CD4-positive, alpha-beta T cell treated with Interferon gamma for 1 hour (primary cell): Measurements from ENCODE around the gene CSNK1G1.
A peak's percentile ranks its signal among the peaks of the same experiment; 100 is the strongest.

Experiments used
- DNase-seq: peaks from one replicate; pipeline ENCODE4 v3.0.0-alpha.2; 2020

The CSNK1G1 gene

DNA sequence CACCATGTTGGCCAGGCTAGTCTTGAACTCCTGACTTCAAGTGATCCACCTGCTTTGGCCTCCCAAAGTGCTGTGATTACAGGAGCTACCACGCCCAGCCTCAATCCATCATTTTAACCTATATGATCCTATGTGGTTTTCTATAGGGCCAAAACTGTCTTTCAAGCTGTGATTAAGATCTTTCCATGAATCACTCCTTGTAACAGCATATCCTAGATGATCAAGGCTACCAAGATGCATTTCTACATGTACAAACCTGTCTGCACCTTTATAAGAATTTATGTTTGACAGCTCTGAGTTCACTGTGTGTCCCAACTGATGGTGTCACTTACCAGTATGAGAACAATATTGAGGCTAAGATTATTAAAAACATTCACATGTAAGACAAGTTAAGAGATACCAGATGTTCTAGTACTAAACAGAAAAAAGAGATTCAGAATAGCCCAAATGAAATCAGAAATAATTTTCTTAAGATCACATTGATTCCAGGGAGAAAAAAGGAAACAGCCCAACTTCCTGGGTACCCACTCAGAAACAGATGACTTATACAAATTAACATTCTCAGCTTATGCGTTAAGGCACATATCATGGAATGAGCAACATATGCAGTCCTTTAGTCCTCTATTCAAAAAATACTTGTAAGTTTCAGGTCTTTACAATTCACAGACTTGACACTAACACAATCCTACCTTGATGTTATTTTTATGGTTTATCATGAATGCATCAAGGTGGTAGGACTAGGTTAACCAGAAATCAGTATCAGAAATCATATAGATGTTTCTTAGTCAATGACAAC lies 168.4 kb downstream of the CSNK1G1 start:
- no peak for DNase-seq

GRCh38 chr15:64185146-64185911 lies 170.6 kb downstream of the CSNK1G1 start:
- DNase-seq, result no peak

DNA sequence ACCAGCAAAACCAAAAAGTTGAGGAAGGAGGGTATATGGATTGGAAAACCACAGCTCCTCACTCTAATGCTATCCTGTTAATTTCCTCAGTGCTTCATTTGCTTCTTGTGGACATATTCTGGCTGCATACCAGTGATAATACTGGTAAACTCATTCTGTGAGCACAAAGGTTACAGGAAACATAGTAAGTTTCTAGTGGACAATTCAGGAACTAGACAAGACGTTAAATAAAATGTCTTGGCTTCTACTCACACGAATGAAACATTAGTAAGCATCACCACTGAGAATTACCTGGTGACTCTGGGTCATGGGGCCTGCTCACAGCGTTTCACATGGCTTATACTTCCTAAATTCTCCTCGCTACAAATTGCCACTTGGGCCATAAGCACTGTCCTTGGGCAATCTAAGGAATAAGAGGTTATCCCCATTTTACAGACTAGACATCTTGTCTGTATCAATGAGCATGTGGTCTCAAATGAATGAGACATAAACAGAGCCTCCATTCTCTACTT lies 173.1 kb downstream of the CSNK1G1 start:
- no peak for DNase-seq

DNA sequence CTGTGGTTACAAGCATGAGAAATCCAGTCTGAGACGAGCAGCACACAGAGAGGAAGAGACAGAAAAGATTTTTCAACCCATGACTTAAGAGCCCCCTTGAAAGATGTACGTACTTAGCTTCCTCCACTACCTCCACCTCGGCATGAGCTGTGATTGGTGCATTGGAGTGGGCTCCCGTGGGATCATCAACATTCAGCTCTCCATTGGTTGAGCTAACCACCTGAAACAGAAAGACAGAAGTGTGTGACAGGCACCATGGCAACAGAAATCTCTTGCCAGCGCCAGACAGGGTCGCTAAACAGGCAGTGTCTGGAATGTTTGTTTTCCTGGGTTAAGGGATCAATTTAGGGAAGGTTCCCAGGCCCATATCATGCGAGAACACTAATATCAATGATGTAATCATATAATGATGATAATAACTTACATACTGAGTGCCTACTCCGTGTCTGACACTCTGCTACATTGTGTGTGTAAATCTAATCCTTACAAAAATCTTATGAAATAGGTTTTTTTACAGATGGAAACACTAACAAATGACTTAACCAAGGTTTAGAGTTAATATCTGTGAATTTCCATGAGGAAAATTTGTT lies 175.6 kb downstream of the CSNK1G1 start:
- DNase-seq, result peak; percentile 70

DNA sequence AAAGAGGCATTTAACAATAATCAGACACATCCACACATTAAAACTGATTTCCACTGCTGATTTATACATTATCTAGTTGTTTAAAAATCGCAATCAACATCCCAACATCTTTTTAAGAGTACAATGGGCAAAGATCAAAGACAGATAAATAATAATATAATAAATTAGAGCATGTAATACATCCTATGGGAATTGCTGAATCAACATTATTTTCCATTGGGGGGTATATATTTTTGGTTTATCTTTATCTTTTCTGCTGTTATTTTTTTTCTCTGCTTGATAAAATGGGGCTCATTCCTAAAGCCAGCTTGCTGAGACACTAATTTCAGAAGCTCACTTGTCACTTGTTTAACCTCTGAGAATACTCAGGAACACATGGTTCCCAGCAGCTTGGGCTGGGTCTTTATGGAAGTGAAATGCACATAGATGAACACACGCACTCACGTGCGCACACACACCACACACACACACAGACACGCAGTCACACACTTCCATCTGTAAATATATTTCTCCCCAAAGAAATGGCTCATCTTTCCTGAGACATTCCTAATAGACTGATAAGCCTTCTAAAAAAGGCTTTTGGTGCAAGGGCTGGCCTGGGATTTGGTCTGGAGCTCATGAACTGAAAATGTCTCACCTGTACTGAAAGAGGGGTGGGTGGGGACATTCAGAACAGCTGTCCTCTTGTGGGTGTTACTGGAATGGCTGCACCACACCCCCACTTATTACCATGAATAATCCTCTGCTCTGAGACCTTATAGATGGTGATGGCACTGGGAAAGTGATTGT lies 189.7 kb downstream of the CSNK1G1 start:
- no peak for DNase-seq

DNA sequence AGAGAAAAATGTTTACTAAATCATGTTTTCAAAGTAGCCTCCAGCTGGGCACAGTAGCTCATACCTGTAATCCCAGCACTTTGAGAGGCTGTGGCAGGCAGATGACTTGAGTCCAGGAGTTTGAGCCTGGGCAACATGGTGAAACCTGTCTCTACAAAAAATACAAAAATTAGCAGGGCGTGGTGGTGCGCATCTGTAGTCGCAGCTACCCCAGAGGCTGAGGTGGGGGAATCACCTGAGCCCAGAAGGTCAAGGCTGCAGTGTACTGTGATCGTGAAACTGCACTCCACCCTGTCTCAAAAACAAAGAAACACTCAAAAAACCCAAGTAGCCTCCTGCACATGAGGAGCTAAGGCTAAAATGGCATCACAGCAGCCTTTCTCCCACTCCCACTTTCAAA lies 191.5 kb downstream of the CSNK1G1 start:
- no peak for DNase-seq

DNA sequence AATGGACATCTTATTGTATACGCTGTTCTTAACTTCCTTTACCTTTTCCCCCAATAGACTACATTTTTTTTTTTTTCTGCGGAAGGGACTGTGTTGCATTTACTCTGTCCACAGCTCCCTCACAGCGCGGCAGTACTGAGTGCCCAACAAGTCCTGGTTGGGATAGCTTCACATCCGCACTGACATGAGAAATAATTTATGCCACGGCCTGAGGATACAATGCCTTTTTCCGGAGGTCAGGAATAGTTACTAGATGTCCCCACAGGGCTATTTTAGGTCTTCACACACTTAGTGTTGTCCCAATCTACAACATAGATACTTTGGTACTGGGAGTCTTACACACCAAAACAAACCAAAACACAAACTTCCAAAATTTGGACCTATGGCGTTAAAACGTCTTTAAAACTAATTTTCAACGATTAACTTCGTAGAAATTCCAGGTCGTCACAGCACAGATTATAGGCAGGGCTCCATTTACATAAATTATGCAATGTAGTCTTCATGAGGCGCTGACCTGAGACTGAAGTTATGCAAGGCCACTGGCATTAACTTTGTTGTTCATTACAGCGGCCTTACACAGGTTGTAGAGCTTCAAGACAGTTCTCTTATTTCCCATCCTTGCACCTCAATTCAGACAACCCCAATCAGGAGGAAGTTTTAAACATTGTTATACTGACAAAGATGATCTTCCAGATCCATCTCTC lies 192.2 kb downstream of the CSNK1G1 start:
- DNase-seq, result no peak

- peak; percentile 97 for DNase-seq
These were observed 192.9 kb downstream of the CSNK1G1 start, which contains the start of gene PPIB for GRCh38 chr15:64162869-64163658. Gene PPIB (minus strand): TSS chr15:64163022. CDS start chr15:64162986, 36 bp downstream.

DNA sequence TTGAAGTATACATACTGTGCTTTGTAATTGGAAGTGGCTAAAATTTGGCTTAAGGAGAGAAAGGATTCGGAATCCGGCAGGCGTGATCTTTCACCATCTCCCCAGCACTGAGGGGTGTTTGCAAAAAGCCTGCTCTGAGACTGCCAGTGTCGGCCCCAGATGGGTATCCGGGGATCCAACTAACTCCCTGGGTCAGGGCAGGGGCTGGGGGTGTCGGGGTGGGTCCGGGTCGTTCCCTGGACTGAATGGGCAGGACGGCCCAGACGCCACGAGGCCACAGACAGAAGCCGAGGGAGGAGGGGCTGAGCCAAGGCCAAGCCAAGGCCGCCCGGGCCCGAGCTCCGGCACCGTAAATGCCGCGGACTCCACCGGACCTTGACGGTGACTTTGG lies 193.5 kb downstream of the CSNK1G1 start:
- no peak for DNase-seq

DNA sequence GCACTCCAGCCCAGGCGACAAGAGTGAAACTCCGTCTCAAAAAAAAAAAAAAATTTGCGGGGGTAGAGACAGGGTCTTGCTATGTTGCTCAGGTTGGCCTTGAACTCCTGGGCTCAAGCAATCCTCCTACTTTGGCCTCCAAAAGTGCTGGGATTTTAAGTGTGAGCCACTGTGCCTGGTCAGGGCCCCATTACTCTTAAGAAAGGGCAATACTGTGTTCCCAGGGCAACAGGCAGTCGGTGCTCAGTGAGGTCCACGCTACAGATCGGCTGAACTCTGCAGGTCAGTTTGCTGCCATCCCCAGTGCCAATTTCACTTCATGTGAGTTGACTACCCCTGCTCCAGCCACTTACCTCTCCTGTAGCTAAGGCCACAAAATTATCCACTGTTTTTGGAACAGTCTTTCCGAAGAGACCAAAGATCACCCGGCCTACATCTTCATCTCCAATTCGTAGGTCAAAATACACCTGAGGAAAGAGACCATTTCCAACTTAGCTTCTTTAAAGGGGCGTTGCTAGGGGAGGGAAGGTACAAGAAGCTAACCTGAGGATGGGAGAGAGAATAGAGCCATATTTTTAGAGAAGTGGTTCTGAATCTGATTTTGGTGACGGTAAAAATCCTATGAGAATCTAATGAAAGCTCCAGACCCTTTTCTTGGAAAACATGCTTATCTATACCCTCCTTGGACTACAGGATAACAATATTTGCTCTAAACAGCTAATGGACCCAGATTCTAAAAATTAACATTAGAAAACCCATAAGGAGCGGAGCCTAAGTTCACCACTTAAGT lies 194.1 kb downstream of the CSNK1G1 start:
- no peak for DNase-seq

- no peak for DNase-seq
These were observed 197.4 kb downstream of the CSNK1G1 start for GRCh38 chr15:64158363-64159134.

GRCh38 chr15:64157599-64158125 lies 198.3 kb downstream of the CSNK1G1 start:
- DNase-seq, result no peak

DNA sequence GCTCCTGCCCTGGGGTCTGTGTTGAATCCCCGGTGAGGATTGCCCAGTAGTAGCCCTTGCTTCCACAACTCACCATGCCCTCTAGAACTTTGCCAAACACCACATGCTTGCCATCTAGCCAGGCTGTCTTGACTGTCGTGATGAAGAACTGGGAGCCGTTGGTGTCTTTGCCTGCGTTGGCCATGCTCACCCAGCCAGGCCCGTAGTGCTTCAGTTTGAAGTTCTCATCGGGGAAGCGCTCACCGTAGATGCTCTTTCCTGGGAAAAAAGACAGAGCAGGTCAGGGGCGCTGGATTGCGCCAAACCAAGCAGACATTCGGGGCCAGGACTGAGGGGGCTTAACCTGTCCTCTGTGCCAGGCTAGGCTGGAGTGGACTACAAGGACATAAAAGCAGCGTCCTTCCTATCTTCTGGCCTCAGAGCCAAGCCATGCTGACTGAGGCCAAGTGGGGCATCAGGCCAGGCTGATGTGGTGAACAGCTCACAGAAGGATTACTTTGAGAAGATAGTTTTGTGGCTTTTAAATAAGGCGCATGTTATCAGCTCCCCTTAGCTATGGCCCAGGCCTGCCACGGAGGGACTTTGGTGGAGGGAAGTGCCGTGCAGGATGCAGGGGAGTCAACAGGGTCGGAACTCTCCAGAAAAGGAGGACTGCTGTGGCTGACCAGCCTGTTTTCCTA lies 199.2 kb downstream of the CSNK1G1 start:
- DNase-seq, result no peak

DNA sequence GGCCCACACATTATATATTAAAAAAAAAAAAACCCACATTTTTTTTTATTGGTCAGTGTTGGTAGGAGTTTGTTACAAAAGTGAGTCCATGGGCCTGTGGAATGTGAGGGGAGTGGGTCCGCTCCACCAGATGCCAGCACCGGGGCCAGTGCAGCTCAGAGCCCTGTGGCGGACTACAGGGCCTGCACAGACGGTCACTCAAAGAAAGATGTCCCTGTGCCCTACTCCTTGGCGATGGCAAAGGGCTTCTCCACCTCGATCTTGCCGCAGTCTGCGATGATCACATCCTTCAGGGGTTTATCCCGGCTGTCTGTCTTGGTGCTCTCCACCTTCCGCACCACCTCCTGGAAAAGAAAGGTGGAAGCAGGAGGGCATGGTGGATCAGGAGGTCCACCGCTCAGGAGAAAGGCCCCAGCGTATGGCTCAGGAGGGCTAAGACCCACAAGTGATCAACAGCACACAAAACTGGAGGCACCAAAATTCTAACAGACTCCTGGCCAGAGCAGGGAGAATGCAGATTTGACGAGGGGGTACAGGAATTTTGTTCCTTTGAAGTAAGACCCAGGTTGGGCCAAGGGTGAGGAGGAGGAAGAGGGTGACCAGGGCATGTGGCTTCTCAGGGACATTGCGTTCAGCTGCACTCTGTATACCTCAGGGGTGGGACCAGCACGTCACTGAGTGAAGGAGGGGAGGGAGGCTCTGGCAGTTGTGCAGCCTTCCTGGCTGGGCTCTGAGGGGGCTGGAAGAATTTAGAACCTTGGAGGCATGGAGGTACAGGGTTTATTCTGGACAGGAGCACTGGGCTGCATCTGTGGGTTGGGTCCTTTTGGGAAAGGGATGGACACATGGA lies 199.9 kb downstream of the CSNK1G1 start:
- no peak for DNase-seq

DNA sequence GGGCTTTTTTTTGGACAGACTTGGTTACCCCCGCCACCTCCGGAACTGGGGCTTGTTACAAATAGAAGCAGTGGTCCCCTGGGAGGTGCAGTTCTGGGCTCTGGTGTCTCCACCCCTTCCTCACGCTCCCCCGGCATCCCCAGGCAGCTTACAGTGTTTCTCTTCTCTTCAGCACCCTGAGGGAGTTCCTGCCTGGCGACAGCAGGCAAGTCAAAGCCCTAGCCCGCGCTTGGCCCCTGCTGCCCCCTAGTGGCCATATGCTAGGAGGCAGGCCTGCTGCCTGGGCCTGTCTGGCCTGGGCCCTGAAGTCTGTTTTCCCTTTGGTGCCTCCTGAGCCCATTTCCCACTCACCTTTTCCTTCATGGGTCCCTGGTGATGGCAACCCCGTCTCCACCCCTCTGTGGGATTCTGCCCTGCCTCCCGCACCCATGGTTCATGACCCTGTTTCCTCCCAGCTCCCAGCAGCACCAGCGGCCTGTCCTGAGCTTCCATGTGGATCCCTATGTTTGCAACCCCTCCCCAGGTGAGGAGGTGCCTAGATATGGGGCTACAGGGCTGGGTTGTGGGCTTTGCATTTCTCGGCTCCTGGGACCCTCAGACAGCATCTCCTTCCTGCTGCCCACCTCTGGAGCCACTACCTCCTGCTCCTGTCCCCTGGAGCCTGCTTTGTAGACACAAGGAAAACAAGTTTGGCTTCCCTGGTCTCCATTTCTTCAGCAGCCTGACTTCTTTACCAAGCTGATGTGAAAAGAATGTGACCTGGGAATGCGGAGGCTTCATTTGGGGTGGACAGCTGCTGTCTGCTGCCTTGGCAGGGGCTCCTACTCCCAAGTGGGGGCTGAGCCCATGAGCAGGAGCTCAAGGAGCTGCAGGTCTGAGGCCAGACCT lies 202.2 kb downstream of the CSNK1G1 start:
- DNase-seq, result peak; percentile 91
